Endothelial cell (in vitro differentiated cells): ENCODE measurements around the gene VIT. TPM values are rescaled to one million over a fixed set of nuclear protein-coding genes. Genes with fewer than 3 reads are reported as not detected.

Source experiments
- DNase-seq: peaks from one replicate; pipeline ENCODE4 v3.0.0; 2021; ENCODE audit warnings: low spot score
- H3K27ac Mint-ChIP-seq: one replicate; pipeline ENCODE4 v1.8.0; 2021; ENCODE audit warnings: mixed read lengths, inconsistent platforms; ENCODE audit not compliant: unreplicated experiment
- H3K27me3 Mint-ChIP-seq: one replicate; pipeline ENCODE4 v1.8.0; 2021; ENCODE audit warnings: mild to moderate bottlenecking, moderate library complexity, mixed read lengths, inconsistent platforms; ENCODE audit not compliant: unreplicated experiment
- H3K36me3 Mint-ChIP-seq: one replicate; pipeline ENCODE4 v1.8.0; 2021; ENCODE audit warnings: mild to moderate bottlenecking, low read depth, mixed read lengths, inconsistent platforms; ENCODE audit not compliant: unreplicated experiment
- H3K4me1 Mint-ChIP-seq: one replicate; pipeline ENCODE4 v1.8.0; 2021; ENCODE audit warnings: mild to moderate bottlenecking, mixed read lengths, inconsistent platforms; ENCODE audit not compliant: unreplicated experiment
- H3K4me3 Mint-ChIP-seq: one replicate; pipeline ENCODE4 v1.8.0; 2021; ENCODE audit warnings: mild to moderate bottlenecking, mixed read lengths, inconsistent platforms; ENCODE audit not compliant: unreplicated experiment
- H3K9me3 Mint-ChIP-seq: one replicate; pipeline ENCODE4 v1.8.0; 2021; ENCODE audit warnings: mixed read lengths, inconsistent platforms; ENCODE audit not compliant: unreplicated experiment
- total RNA-seq: library from RNA; stranded (reverse); fragmentation: NEBNext Ultra II Directional; extraction: Animal tissue kit (Norgen Biotek cat#: 25700); gene quantifications from one replicate; pipeline ENCODE4 v1.2.1, GENCODE V29; 2021; ENCODE audit not compliant: unreplicated experiment
- TF ChIP-seq, protein P1 (sequence below): fragments of 200-600 bp; sonication (generic); IDR thresholded peaks from one replicate; pipeline ENCODE4 v1.5.0; 2021; ENCODE audit warnings: antibody characterized with exemption; ENCODE audit not compliant: unreplicated experiment

Gene VIT
- total RNA-seq, 1 donor from 2014 or later, result 3.6 TPM

DNA sequence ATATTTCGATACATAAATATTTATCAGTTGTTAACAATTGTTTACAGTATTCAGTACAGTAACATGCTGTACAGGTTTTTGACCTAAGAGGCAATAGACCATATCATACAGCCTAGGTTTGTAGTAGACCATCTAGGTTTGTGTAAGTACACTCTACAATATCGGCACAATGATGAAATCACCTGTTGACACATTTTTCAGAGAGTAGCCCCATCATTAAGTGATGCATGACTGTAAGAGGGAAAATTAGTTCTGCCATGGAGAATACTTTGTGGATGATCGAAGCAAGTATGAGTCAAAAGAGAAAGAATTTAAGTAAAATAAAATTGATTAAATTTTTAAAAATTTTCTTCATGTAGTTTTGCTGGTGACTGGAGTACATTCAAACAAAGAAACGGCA, 32.6 kb downstream of the VIT start:
- Mint-ChIP-seq H3K4me3 (no peak overlapping the region), H3K27me3 (no peaks in the 10 kb centered on the region), H3K4me1 (no peaks in the 10 kb centered on the region), H3K9me3 (no peaks in the 10 kb centered on the region), H3K36me3 (no peaks in the 10 kb centered on the region), H3K27ac (no peak overlapping the region)
- no peak for DNase-seq
- TF ChIP-seq, protein P1, sequence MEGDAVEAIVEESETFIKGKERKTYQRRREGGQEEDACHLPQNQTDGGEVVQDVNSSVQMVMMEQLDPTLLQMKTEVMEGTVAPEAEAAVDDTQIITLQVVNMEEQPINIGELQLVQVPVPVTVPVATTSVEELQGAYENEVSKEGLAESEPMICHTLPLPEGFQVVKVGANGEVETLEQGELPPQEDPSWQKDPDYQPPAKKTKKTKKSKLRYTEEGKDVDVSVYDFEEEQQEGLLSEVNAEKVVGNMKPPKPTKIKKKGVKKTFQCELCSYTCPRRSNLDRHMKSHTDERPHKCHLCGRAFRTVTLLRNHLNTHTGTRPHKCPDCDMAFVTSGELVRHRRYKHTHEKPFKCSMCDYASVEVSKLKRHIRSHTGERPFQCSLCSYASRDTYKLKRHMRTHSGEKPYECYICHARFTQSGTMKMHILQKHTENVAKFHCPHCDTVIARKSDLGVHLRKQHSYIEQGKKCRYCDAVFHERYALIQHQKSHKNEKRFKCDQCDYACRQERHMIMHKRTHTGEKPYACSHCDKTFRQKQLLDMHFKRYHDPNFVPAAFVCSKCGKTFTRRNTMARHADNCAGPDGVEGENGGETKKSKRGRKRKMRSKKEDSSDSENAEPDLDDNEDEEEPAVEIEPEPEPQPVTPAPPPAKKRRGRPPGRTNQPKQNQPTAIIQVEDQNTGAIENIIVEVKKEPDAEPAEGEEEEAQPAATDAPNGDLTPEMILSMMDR, result no peak

DNA sequence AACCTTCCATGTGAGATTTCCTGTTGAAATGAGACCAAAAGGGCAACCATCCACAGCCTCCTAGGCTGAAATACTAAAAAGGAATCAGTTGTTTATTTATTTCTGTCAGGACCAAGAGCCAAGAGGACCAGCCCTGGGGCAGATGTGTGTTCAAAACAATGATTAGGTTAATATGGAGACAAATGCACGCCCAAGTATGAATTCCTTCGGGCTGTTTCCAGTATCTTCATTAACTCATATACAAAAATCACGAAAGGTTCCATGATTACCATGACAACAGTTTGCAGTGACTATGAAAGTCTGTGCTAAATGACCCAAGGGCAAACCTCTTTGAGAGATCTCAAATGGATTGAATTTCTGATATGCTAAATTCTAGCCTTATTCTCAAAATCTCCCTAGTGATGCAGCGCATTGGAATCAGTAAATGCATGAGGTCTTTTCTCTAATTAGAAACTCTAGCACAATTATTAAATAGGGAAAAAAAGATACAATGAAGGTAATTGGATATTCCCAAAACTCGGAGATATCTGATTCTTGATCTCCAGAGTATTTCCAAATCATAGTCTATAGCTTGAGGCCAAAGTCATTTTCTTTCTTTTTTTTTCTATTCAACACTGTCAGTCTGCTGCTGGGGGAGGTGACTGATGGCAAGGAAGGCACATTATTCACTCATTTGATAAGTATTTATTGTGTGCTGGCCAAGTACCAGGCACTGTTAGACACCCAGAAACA, 35.6 kb downstream of the VIT start:
- no peak overlapping the region for H3K4me3 Mint-ChIP-seq
- H3K9me3 Mint-ChIP-seq, result no peaks in the 10 kb centered on the region
- DNase-seq, result no peak
- TF ChIP-seq, protein P1, result no peak
- H3K27me3 Mint-ChIP-seq, result no peaks in the 10 kb centered on the region
- peaks cover 4% of the 10 kb centered on the region for H3K36me3 Mint-ChIP-seq
- H3K27ac Mint-ChIP-seq, result no peak overlapping the region
- peaks cover 5% of the 10 kb centered on the region for H3K4me1 Mint-ChIP-seq

DNA sequence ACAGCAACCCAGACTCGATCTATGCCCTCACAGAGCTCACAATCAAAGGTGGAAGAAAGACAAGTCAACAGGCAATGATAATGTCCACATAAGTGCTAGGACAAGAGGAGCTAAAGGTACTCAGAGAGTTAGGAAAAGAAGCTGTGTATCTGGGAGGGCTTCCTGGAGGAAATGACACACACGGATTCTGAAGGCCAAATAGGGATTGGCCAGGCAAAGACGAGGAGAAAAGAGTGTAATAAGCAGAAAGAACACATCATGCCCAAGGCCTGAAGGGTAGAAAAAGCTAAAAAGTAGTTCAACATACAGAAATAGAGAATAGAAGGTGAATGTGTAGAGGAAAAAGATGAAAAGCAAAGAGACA, 36.1 kb downstream of the VIT start:
- no peaks in the 10 kb centered on the region for H3K9me3 Mint-ChIP-seq
- no peak overlapping the region for H3K4me3 Mint-ChIP-seq
- no peak for DNase-seq
- peaks cover 4% of the 10 kb centered on the region for H3K36me3 Mint-ChIP-seq
- TF ChIP-seq, protein P1, result no peak
- no peak overlapping the region for H3K27ac Mint-ChIP-seq
- peaks cover 10% of the 10 kb centered on the region for H3K4me1 Mint-ChIP-seq
- H3K27me3 Mint-ChIP-seq, result no peaks in the 10 kb centered on the region

DNA sequence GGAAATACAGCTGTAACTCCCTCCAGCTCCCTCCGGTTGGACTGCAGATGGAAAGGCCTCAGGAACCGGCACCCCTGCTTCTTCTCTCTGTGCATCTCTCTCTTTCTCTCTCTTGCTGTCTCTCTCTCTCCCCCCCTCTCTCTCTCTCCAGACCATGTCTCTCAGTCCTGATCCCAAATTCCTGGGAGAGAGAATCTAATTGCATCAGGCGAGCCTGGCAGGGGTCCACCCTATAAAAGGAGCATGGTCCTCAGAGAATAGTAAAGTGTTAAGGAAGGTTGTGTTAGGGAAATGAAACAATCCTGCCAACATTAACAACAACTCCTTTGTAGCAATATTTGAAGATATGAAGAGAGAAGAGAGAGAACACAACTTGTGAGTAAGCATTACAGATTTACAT, 36.7 kb downstream of the VIT start:
- Mint-ChIP-seq H3K27me3 (no peaks in the 10 kb centered on the region), H3K27ac (no peak overlapping the region), H3K9me3 (no peaks in the 10 kb centered on the region), H3K4me3 (no peak overlapping the region), H3K36me3 (peaks cover 4% of the 10 kb centered on the region), H3K4me1 (peaks cover 12% of the 10 kb centered on the region)
- TF ChIP-seq, protein P1, result no peak
- DNase-seq, result no peak

DNA sequence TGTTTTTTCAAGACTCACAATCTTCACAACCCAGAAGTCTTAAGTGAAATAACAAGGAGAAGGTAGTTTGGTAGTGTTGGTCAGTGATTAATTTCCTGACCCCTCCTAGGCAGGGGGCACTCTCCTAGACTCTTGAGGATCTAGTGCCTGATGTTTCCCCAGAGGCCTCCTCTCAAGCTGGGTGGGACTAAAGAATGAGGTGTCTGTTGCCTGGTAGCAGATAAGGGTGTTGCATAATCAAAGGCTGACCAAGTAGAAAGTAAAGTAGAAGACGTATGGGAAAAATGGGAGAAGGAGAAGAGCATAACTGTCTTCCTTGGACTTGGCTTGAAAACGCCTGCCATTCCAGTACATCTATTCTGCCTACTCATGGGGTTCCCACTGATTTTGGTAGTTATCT, 37.8 kb downstream of the VIT start:
- no peaks in the 10 kb centered on the region for H3K27me3 Mint-ChIP-seq
- H3K4me3 Mint-ChIP-seq, result no peak overlapping the region
- peaks cover 14% of the 10 kb centered on the region for H3K4me1 Mint-ChIP-seq

More for the DNA sequence above, 37.8 kb downstream of the VIT start:
- H3K27ac Mint-ChIP-seq, result no peak overlapping the region
- H3K36me3 Mint-ChIP-seq, result peaks cover 4% of the 10 kb centered on the region
- DNase-seq, result no peak
- H3K9me3 Mint-ChIP-seq, result no peaks in the 10 kb centered on the region
- TF ChIP-seq, protein P1, result no peak
